ENCODE data around the gene GABRA4. TPM values are rescaled to one million over a fixed set of nuclear protein-coding genes. Genes with fewer than 3 reads are reported as not detected.

The GABRA4 gene
- total RNA-seq, 1 donor from 2014 or later, result not detected

GRCh38 chr4:46954643-46955042 is 38.7 kb downstream of the GABRA4 start:
- H3K9me3 Mint-ChIP-seq, result no peaks in the 10 kb centered on the region

GRCh38 chr4:46953564-46953963 is 39.8 kb downstream of the GABRA4 start:
- intact Hi-C loops (cut with micrococcal nuclease), result no loop called here
- H3K36me3 Mint-ChIP-seq (ENCODE audit: low read depth), result no peaks in the 10 kb centered on the region
- H3K4me1 Mint-ChIP-seq, result no peaks in the 10 kb centered on the region
- peaks cover 3% of the 10 kb centered on the region for H3K27me3 Mint-ChIP-seq
- no peak for DNase-seq
- CTCF ChIA-PET, result no interaction called here
- H3K9me3 Mint-ChIP-seq, result no peaks in the 10 kb centered on the region
- H3K27ac Mint-ChIP-seq, result no peak overlapping the region
- no peak overlapping the region for H3K4me3 Mint-ChIP-seq
- no peak for ATAC-seq (ENCODE audit: low read depth)
- POLR2A ChIA-PET, result no interaction called here
- no peak for TF ChIP-seq CTCF (IDR thresholded peaks at IDR 0.05)

More at GRCh38 chr4:46954643-46955042, 38.7 kb downstream of the GABRA4 start:
- ChIA-PET POLR2A (no interaction called here), CTCF (no interaction called here)
- DNase-seq (no peak), ATAC-seq (ENCODE audit: low read depth) (no peak)
- Mint-ChIP-seq H3K36me3 (ENCODE audit: low read depth) (no peaks in the 10 kb centered on the region), H3K27ac (no peak overlapping the region), H3K4me1 (no peaks in the 10 kb centered on the region), H3K27me3 (peaks cover 3% of the 10 kb centered on the region), H3K4me3 (no peak overlapping the region)
- no peak for TF ChIP-seq CTCF (IDR thresholded peaks at IDR 0.05)
- intact Hi-C loops (cut with micrococcal nuclease), result no loop called here

GRCh38 chr4:46952451-46952850 is 40.9 kb downstream of the GABRA4 start:
- POLR2A ChIA-PET, result no interaction called here
- Mint-ChIP-seq H3K27ac (no peak overlapping the region), H3K4me3 (no peak overlapping the region), H3K27me3 (peaks cover 3% of the 10 kb centered on the region), H3K9me3 (no peaks in the 10 kb centered on the region), H3K4me1 (no peaks in the 10 kb centered on the region), H3K36me3 (ENCODE audit: low read depth) (no peaks in the 10 kb centered on the region)
- intact Hi-C loops (cut with micrococcal nuclease), result no loop called here
- no peak for DNase-seq
- no peak for TF ChIP-seq CTCF (IDR thresholded peaks at IDR 0.05)
- CTCF ChIA-PET, result no interaction called here
- ATAC-seq (ENCODE audit: low read depth), result no peak

GRCh38 chr4:46950826-46951225 is 42.6 kb downstream of the GABRA4 start:
- no peak for TF ChIP-seq CTCF (IDR thresholded peaks at IDR 0.05)
- Mint-ChIP-seq H3K4me3 (no peak overlapping the region), H3K9me3 (no peaks in the 10 kb centered on the region), H3K36me3 (ENCODE audit: low read depth) (no peaks in the 10 kb centered on the region), H3K27me3 (peaks cover 3% of the 10 kb centered on the region), H3K27ac (no peak overlapping the region), H3K4me1 (no peaks in the 10 kb centered on the region)
- CTCF ChIA-PET, result no interaction called here
- ATAC-seq (ENCODE audit: low read depth), result no peak
- no peak for DNase-seq
- intact Hi-C loops (cut with micrococcal nuclease), result no loop called here
- POLR2A ChIA-PET, result no interaction called here

- H3K4me3 Mint-ChIP-seq, result no peak overlapping the region
- H3K4me1 Mint-ChIP-seq, result no peaks in the 10 kb centered on the region
- ATAC-seq (ENCODE audit: low read depth) (no peak), DNase-seq (no peak)
- CTCF ChIA-PET, result no interaction called here
- intact Hi-C loops (cut with micrococcal nuclease), result no loop called here
- no peak overlapping the region for H3K27ac Mint-ChIP-seq
- no peaks in the 10 kb centered on the region for H3K9me3 Mint-ChIP-seq
- H3K27me3 Mint-ChIP-seq, result peaks cover 3% of the 10 kb centered on the region
- no peaks in the 10 kb centered on the region for H3K36me3 Mint-ChIP-seq (ENCODE audit: low read depth)
- POLR2A ChIA-PET, result no interaction called here
- no peak for TF ChIP-seq CTCF (IDR thresholded peaks at IDR 0.05)
Measured at GRCh38 chr4:46949822-46950221, 43.6 kb downstream of the GABRA4 start.
